Measurements from ENCODE around the gene CHST3.

GRCh38 chr10:72029414-72029813 is 65.2 kb downstream of the CHST3 start:
- TF ChIP-seq CTCF (IDR thresholded peaks at IDR 0.05; ENCODE audit: low read depth, low read length), result no peak
- no peak for TF ChIP-seq EZH2phosphoT487 (IDR thresholded peaks at IDR 0.05; ENCODE audit: low read depth)

All from OCI-LY3 (cell line).